Chondrocyte (in vitro differentiated cells): ENCODE measurements around the gene SP6. TPM values are rescaled to one million over a fixed set of nuclear protein-coding genes. Genes with fewer than 3 reads are reported as not detected.

Experiments
- DNase-seq: peaks from one replicate; pipeline ENCODE4 v3.0.0; 2021; ENCODE audit warnings: mixed read lengths, low spot score
- H3K27ac Mint-ChIP-seq: one replicate; pipeline ENCODE4 v1.8.0; 2021; ENCODE audit warnings: mild to moderate bottlenecking, moderate library complexity, mixed read lengths; ENCODE audit not compliant: unreplicated experiment
- H3K27me3 Mint-ChIP-seq: 2 replicates; pipeline ENCODE4 v1.8.0; 2021; ENCODE audit warnings: low read depth, mixed read lengths
- H3K36me3 Mint-ChIP-seq: 2 replicates; pipeline ENCODE4 v1.8.0; 2021; ENCODE audit warnings: low read depth, mixed read lengths
- H3K4me1 Mint-ChIP-seq: 2 replicates; pipeline ENCODE4 v1.8.0; 2021; ENCODE audit warnings: low read depth, mild to moderate bottlenecking, mixed read lengths
- H3K4me3 Mint-ChIP-seq: one replicate; pipeline ENCODE4 v1.8.0; 2021; ENCODE audit warnings: mild to moderate bottlenecking, moderate library complexity, mixed read lengths; ENCODE audit not compliant: unreplicated experiment
- H3K9me3 Mint-ChIP-seq: 2 replicates; pipeline ENCODE4 v1.8.0; 2021; ENCODE audit warnings: low read depth, mixed read lengths
- CTCF ChIP-seq: fragments of 200-600 bp; sonication (generic); IDR thresholded peaks from 2 replicates; pipeline ENCODE4 v1.5.0; 2021; ENCODE audit warnings: antibody characterized with exemption, mild to moderate bottlenecking, moderate library complexity
- total RNA-seq: library from RNA; stranded (reverse); gene quantifications from 3 replicates; pipeline ENCODE4 v1.2.1, GENCODE V29; 2021

Gene SP6
- total RNA-seq, 1 donor from 2014 or later = 0.05 TPM

- Mint-ChIP-seq H3K9me3 (no peaks in the 10 kb centered on the region), H3K27ac (no peak overlapping the region)
- DNase-seq = no peak
These were observed 14.4 kb downstream of the SP6 start for GRCh38 chr17:47836601-47837000.

GRCh38 chr17:47834756-47835155 is 16.2 kb downstream of the SP6 start:
- H3K36me3 Mint-ChIP-seq = peaks cover 2% of the 10 kb centered on the region
- no peak overlapping the region for H3K27ac Mint-ChIP-seq
- H3K9me3 Mint-ChIP-seq = no peaks in the 10 kb centered on the region
- H3K4me3 Mint-ChIP-seq = no peak overlapping the region
- no peak for DNase-seq
- TF ChIP-seq CTCF = no peak
- H3K4me1 Mint-ChIP-seq = peaks cover 25% of the 10 kb centered on the region
- H3K27me3 Mint-ChIP-seq = no peaks in the 10 kb centered on the region

More at GRCh38 chr17:47836601-47837000, 14.4 kb downstream of the SP6 start:
- Mint-ChIP-seq H3K36me3 (peaks cover 2% of the 10 kb centered on the region), H3K27me3 (no peaks in the 10 kb centered on the region), H3K4me3 (no peak overlapping the region), H3K4me1 (peaks cover 23% of the 10 kb centered on the region)
- TF ChIP-seq CTCF = no peak

DNA sequence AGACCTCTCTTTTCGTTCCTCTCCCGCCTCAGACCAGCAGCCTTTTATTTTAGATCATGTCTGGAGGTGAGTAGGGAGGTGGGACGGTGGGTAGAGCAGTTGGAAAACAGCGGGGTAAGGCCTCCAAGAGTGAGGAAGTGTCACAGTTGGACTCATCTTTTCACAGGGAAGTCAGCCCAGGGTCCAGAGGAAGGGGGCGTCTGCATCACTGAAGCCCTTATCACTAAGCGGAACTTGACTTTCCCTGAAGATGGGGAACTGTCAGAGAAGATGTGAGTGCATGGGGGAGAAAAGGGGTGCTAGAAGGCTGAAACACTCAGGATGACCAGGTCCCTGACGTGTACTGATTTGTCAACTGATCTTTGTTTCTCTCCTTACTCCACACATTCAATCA is 19.0 kb downstream of the SP6 start:
- H3K27ac Mint-ChIP-seq = peak overlapping the region; percentile 96

DNA sequence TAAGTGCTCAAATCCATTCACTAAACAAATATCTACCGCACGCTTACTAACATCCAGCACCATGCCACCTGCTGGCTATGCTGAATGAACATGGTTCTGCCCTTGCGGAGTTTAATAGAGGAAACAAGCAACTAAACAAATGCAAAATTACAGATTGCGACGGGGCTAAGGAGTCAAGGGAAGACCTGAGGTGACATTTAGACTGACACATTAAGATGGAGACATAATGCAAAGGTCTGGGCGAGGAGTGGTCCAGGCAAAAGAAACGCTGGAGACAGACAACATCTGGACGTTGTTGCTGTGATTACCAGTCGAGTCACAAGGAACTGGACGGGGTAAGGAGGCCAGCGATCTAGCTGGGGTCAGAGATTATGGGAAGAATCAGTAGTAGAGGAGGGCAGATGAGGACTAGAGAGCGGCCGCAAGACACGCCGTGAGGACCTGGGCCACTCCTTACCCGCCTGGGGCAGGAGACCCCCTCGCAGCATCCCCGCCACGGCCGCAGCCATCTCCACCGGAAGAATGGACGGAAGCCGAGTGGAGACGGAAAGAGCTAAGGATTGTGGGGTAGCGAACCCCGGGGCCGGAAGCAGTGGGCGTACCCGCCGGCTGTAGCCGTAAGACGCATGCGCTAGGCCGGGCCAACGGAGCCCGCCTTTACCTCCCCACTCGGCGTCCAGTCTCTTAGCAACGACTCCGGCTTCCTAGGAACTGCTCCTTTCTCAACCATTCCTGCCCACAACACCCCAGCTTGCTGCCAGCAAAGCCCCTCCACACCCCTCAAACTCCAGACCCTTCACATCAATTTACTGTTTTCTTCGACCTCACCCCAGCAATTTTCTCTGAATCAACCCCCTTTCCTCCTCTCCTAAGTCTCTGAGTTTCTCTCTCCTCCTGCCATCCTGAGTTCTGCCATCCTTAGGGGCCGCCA is 19.7 kb downstream of the SP6 start, which contains the start of the genes LRRC46 and MRPL10:
LRRC46 (plus strand) TSS at position 668 of the 931 bp plus-strand sequence. CDS start 320 bp downstream, outside the sequence.
MRPL10 (minus strand) TSS at position 539 of the 931 bp plus-strand sequence; CDS start at position 509, 30 bp downstream.
- H3K4me1 Mint-ChIP-seq = peaks cover 22% of the 10 kb centered on the region
- TF ChIP-seq CTCF = peak; percentile 78
- H3K4me3 Mint-ChIP-seq = peak within 1 kb of the TSS; percentile 91
- no peaks in the 10 kb centered on the region for H3K9me3 Mint-ChIP-seq
- H3K27me3 Mint-ChIP-seq = no peaks in the 10 kb centered on the region
- peak; percentile 98 for DNase-seq
- peak within 1 kb of the TSS; percentile 96 for H3K27ac Mint-ChIP-seq
- H3K36me3 Mint-ChIP-seq = peaks cover 8% of the 10 kb centered on the region

More for the DNA sequence above, 19.0 kb downstream of the SP6 start:
- peaks cover 22% of the 10 kb centered on the region for H3K4me1 Mint-ChIP-seq
- peaks cover 3% of the 10 kb centered on the region for H3K36me3 Mint-ChIP-seq
- H3K4me3 Mint-ChIP-seq = peak overlapping the region; percentile 91
- no peak for DNase-seq
- no peaks in the 10 kb centered on the region for H3K27me3 Mint-ChIP-seq
- TF ChIP-seq CTCF = no peak
- H3K9me3 Mint-ChIP-seq = no peaks in the 10 kb centered on the region

GRCh38 chr17:47830396-47831002 is 20.5 kb downstream of the SP6 start:
- TF ChIP-seq CTCF = no peak
- Mint-ChIP-seq H3K27me3 (no peaks in the 10 kb centered on the region), H3K36me3 (peaks cover 10% of the 10 kb centered on the region), H3K4me3 (peak overlapping the region; percentile 91), H3K27ac (peak overlapping the region; percentile 96), H3K9me3 (no peaks in the 10 kb centered on the region), H3K4me1 (peaks cover 22% of the 10 kb centered on the region)
- DNase-seq = no peak
